GM12878 (cell line): ENCODE data around the gene CLEC4M.

Source experiments
- ASH2L ChIP-seq: fragments of 300-600, 200-600 bp; sonication (generic); IDR thresholded peaks from 2 replicates; pipeline ENCODE4 v1.6.1; 2017; ENCODE audit warnings: low read depth, mild to moderate bottlenecking, borderline replicate concordance
- CHD1 ChIP-seq: IDR thresholded peaks from 2 replicates; pipeline ENCODE4 v1.6.1; 2012; ENCODE audit warnings: low read depth, low read length, improper control_type of control experiment
- E2F8 ChIP-seq: fragments of 450-650 bp; IDR thresholded peaks from 2 replicates; pipeline ENCODE4 v1.6.1; 2018; ENCODE audit warnings: mild to moderate bottlenecking, low read depth, moderate library complexity; ENCODE audit not compliant: partially characterized antibody
- EZH2 ChIP-seq: IDR thresholded peaks from 2 replicates; pipeline ENCODE4 v1.6.1; 2012; ENCODE audit warnings: low read depth, mild to moderate bottlenecking, control low read depth, inconsistent platforms, low read length, borderline replicate concordance; ENCODE audit not compliant: control insufficient read depth
- FOS ChIP-seq: IDR thresholded peaks from 3 replicates; pipeline ENCODE4 v1.6.1; 2011; ENCODE audit warnings: borderline replicate concordance; ENCODE audit not compliant: insufficient read length; ENCODE audit errors: extremely low read depth
- JUND ChIP-seq: IDR thresholded peaks from 2 replicates; pipeline ENCODE4 v1.6.1; 2012; ENCODE audit warnings: low read depth, mild to moderate bottlenecking, low read length, improper control_type of control experiment, moderate library complexity
- POLR2AphosphoS5 ChIP-seq: IDR thresholded peaks from 2 replicates; pipeline ENCODE4 v1.6.1; 2011; ENCODE audit warnings: mild to moderate bottlenecking, low read length, inconsistent platforms
- RAD21 ChIP-seq: IDR thresholded peaks from 2 replicates; pipeline ENCODE4 v1.6.1; 2011; ENCODE audit warnings: mild to moderate bottlenecking, low read depth, low read length, moderate library complexity; ENCODE audit not compliant: insufficient read depth
- RELA ChIP-seq: fragments of 450-650 bp; IDR thresholded peaks from 2 replicates; pipeline ENCODE4 v1.8.0; 2014; ENCODE audit warnings: borderline replicate concordance; ENCODE audit not compliant: partially characterized antibody
- ZNF274 ChIP-seq: IDR thresholded peaks from one replicate; pipeline ENCODE4 v1.8.0; 2011; ENCODE audit not compliant: insufficient read length, insufficient read depth

- no peak for TF ChIP-seq CHD1
- no peak for TF ChIP-seq FOS
- TF ChIP-seq RELA, result no peak
- no peak for TF ChIP-seq ZNF274
- TF ChIP-seq POLR2AphosphoS5, result no peak
- TF ChIP-seq RAD21, result no peak
- no peak for TF ChIP-seq EZH2
- TF ChIP-seq ASH2L, result no peak
- no peak for TF ChIP-seq JUND
- no peak for TF ChIP-seq E2F8
These were observed 42.7 kb upstream of the CLEC4M start for GRCh38 chr19:7720351-7720750.
